ENCODE data around the gene VSIG10. TPM values are rescaled to one million over a fixed set of nuclear protein-coding genes. Genes with fewer than 3 reads are reported as not detected.

VSIG10 gene
- total RNA-seq, 1 donor = 22.5 TPM

- DNase-seq (ENCODE audit: low read depth) = no peak
- TF ChIP-seq CTCF (IDR thresholded peaks at IDR 0.05; ENCODE audit: insufficient read depth, low read depth, low read length) = no peak
- no peak overlapping the region for H3K4me3 ChIP-seq (ENCODE audit: low read depth, low read length)
Measured at GRCh38 chr12:118070650-118071049, 33.2 kb downstream of the VSIG10 start.

- no peak overlapping the region for H3K4me3 ChIP-seq (ENCODE audit: low read depth, low read length)
- no peak for TF ChIP-seq CTCF (IDR thresholded peaks at IDR 0.05; ENCODE audit: insufficient read depth, low read depth, low read length)
- DNase-seq (ENCODE audit: low read depth) = no peak
Measured at GRCh38 chr12:118068445-118068844, 35.4 kb downstream of the VSIG10 start.

- no peak for TF ChIP-seq CTCF (IDR thresholded peaks at IDR 0.05; ENCODE audit: insufficient read depth, low read depth, low read length)
- no peak overlapping the region for H3K4me3 ChIP-seq (ENCODE audit: low read depth, low read length)
- DNase-seq (ENCODE audit: low read depth) = no peak
Measured at GRCh38 chr12:118065380-118065779, 38.4 kb downstream of the VSIG10 start.

GRCh38 chr12:118064608-118065007 is 39.2 kb downstream of the VSIG10 start:
- TF ChIP-seq CTCF (IDR thresholded peaks at IDR 0.05; ENCODE audit: insufficient read depth, low read depth, low read length) = peak; percentile 15
- H3K4me3 ChIP-seq (ENCODE audit: low read depth, low read length) = no peak overlapping the region
- DNase-seq (ENCODE audit: low read depth) = no peak

- DNase-seq (ENCODE audit: low read depth) = peak; percentile 71
- no peak overlapping the region for H3K4me3 ChIP-seq (ENCODE audit: low read depth, low read length)
- TF ChIP-seq CTCF (IDR thresholded peaks at IDR 0.05; ENCODE audit: insufficient read depth, low read depth, low read length) = no peak
Measured at GRCh38 chr12:118063576-118064391, 40.0 kb downstream of the VSIG10 start.

GRCh38 chr12:118061873-118062843 is 41.7 kb downstream of the VSIG10 start:
- H3K4me3 ChIP-seq (ENCODE audit: low read depth, low read length) = peak overlapping the region; percentile 86
- no peak for TF ChIP-seq CTCF (IDR thresholded peaks at IDR 0.05; ENCODE audit: insufficient read depth, low read depth, low read length)
- DNase-seq (ENCODE audit: low read depth) = peak; percentile 60
